ENCODE results near the gene CIITA.

DNA sequence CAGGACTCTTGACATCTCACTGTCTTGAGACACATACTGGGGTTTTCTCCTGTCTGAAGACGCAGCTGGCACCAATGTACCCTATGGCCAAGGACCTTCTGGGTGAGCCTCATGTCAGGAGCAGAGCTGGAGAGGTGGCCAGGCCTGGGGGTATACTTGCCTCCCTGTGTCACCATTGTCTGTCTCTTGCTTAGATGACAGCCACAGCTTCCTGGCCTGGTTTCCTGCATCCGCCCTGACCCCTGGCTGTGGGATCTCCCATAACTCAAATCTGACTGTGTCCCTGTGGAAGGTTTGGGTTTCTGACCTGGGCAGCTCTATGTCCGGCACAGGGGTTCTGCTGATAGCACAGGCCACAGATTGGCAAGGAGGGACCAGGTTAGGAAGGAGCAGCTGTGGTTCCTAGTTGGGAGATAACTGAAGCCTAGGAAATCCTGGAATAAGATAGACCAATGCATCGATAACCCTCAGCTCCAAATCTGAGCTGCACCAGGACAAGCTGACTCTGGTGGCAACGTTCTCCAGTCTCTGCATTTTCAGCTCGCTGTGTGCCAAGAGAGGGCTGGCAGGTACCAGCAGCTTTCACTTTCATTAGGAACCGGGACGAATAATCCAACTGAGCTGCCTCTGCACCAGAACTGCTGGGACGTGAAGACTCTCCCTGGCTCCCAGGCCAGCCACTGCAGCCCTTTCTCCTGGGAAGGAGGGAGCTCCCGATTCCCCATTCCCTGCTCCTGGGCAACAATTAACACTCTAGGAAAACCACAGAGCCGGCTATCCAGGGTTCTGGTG is 60.3 kb downstream of the CIITA start:
- TF ChIP-seq CREB1 (CRISPR knock-in tag; IDR thresholded peaks at IDR 0.05) (no peak), ESRRA (CRISPR knock-in tag; IDR thresholded peaks at IDR 0.05; ENCODE audit: borderline replicate concordance) (no peak), FOXJ3 (CRISPR knock-in tag; IDR thresholded peaks at IDR 0.05; ENCODE audit: borderline replicate concordance) (no peak), GABPB1 (CRISPR knock-in tag; IDR thresholded peaks at IDR 0.05) (no peak), RELA (CRISPR knock-in tag; IDR thresholded peaks at IDR 0.05; ENCODE audit: borderline replicate concordance) (no peak)
- TF ChIP-seq, protein P1, sequence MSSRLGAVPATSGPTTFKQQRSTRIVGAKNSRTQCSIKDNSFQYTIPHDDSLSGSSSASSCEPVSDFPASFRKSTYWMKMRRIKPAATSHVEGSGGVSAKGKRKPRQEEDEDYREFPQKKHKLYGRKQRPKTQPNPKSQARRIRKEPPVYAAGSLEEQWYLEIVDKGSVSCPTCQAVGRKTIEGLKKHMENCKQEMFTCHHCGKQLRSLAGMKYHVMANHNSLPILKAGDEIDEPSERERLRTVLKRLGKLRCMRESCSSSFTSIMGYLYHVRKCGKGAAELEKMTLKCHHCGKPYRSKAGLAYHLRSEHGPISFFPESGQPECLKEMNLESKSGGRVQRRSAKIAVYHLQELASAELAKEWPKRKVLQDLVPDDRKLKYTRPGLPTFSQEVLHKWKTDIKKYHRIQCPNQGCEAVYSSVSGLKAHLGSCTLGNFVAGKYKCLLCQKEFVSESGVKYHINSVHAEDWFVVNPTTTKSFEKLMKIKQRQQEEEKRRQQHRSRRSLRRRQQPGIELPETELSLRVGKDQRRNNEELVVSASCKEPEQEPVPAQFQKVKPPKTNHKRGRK (CRISPR knock-in tag; IDR thresholded peaks at IDR 0.05; ENCODE audit: borderline replicate concordance) = no peak
- TF ChIP-seq, protein P2, sequence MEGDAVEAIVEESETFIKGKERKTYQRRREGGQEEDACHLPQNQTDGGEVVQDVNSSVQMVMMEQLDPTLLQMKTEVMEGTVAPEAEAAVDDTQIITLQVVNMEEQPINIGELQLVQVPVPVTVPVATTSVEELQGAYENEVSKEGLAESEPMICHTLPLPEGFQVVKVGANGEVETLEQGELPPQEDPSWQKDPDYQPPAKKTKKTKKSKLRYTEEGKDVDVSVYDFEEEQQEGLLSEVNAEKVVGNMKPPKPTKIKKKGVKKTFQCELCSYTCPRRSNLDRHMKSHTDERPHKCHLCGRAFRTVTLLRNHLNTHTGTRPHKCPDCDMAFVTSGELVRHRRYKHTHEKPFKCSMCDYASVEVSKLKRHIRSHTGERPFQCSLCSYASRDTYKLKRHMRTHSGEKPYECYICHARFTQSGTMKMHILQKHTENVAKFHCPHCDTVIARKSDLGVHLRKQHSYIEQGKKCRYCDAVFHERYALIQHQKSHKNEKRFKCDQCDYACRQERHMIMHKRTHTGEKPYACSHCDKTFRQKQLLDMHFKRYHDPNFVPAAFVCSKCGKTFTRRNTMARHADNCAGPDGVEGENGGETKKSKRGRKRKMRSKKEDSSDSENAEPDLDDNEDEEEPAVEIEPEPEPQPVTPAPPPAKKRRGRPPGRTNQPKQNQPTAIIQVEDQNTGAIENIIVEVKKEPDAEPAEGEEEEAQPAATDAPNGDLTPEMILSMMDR (IDR thresholded peaks at IDR 0.05) = no peak
- TF ChIP-seq, protein P3, sequence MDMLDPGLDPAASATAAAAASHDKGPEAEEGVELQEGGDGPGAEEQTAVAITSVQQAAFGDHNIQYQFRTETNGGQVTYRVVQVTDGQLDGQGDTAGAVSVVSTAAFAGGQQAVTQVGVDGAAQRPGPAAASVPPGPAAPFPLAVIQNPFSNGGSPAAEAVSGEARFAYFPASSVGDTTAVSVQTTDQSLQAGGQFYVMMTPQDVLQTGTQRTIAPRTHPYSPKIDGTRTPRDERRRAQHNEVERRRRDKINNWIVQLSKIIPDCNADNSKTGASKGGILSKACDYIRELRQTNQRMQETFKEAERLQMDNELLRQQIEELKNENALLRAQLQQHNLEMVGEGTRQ (CRISPR knock-in tag; IDR thresholded peaks at IDR 0.05) = no peak
- TF ChIP-seq, protein P4, sequence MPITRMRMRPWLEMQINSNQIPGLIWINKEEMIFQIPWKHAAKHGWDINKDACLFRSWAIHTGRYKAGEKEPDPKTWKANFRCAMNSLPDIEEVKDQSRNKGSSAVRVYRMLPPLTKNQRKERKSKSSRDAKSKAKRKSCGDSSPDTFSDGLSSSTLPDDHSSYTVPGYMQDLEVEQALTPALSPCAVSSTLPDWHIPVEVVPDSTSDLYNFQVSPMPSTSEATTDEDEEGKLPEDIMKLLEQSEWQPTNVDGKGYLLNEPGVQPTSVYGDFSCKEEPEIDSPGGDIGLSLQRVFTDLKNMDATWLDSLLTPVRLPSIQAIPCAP (CRISPR knock-in tag; IDR thresholded peaks at IDR 0.05) = no peak
